ENCODE measurements around the gene CENPU. TPM values are rescaled to one million over a fixed set of nuclear protein-coding genes. Genes with fewer than 3 reads are reported as not detected.
A peak's percentile ranks its signal among the peaks of the same experiment; 100 is the strongest.
"Not testable (repeated sequence)": the region's sequence is repeated elsewhere in the genome, so short reads cannot be mapped to it uniquely, and the experiment has no call there.

Gene CENPU
- total RNA-seq, 1 experiment from 2014 or later: 42.5 TPM

- no peak for DNase-seq (ENCODE audit: low spot score)
Measured at GRCh38 chr4:184752496-184753275, 18.8 kb upstream of the CENPU start.

GRCh38 chr4:184751585-184751956, 17.7 kb upstream of the CENPU start:
- no peak for DNase-seq (ENCODE audit: low spot score)

GRCh38 chr4:184750926-184751584, 17.2 kb upstream of the CENPU start:
- no peak for DNase-seq (ENCODE audit: low spot score)

- no peak for DNase-seq (ENCODE audit: low spot score)
Measured at GRCh38 chr4:184748251-184748652, 14.4 kb upstream of the CENPU start.

- no peak for DNase-seq (ENCODE audit: low spot score)
Measured at GRCh38 chr4:184747034-184747830, 13.3 kb upstream of the CENPU start.

GRCh38 chr4:184745831-184746795, 12.2 kb upstream of the CENPU start:
- peak; percentile 61 for DNase-seq (ENCODE audit: low spot score)

GRCh38 chr4:184744236-184744635, 10.3 kb upstream of the CENPU start:
- no peak for DNase-seq (ENCODE audit: low spot score)

GRCh38 chr4:184743650-184744049, 9.8 kb upstream of the CENPU start:
- DNase-seq (ENCODE audit: low spot score): no peak

GRCh38 chr4:184741651-184742050, 7.8 kb upstream of the CENPU start:
- DNase-seq (ENCODE audit: low spot score): not testable (repeated sequence)

GRCh38 chr4:184740980-184741391, 7.1 kb upstream of the CENPU start:
- DNase-seq (ENCODE audit: low spot score): no peak

GRCh38 chr4:184739575-184739974, 5.7 kb upstream of the CENPU start:
- DNase-seq (ENCODE audit: low spot score): not testable (repeated sequence)

- DNase-seq (ENCODE audit: low spot score): no peak
Measured at GRCh38 chr4:184734758-184735157, 862 bp upstream of the CENPU start.

GRCh38 chr4:184732126-184732525, 1.8 kb downstream of the CENPU start:
- no peak for DNase-seq (ENCODE audit: low spot score)

- no peak for DNase-seq (ENCODE audit: low spot score)
Measured at GRCh38 chr4:184731056-184731455, 2.8 kb downstream of the CENPU start.

- DNase-seq (ENCODE audit: low spot score): no peak
Measured at GRCh38 chr4:184729946-184730345, 4.0 kb downstream of the CENPU start.

GRCh38 chr4:184728858-184729257, 5.0 kb downstream of the CENPU start:
- no peak for DNase-seq (ENCODE audit: low spot score)

- no peak for DNase-seq (ENCODE audit: low spot score)
Measured at GRCh38 chr4:184727430-184727829, 6.5 kb downstream of the CENPU start.

- DNase-seq (ENCODE audit: low spot score): no peak
Measured at GRCh38 chr4:184722798-184723197, 11.1 kb downstream of the CENPU start.

GRCh38 chr4:184721254-184721653, 12.6 kb downstream of the CENPU start:
- no peak for DNase-seq (ENCODE audit: low spot score)

- no peak for DNase-seq (ENCODE audit: low spot score)
Measured at GRCh38 chr4:184719407-184719806, 14.5 kb downstream of the CENPU start.

- no peak for DNase-seq (ENCODE audit: low spot score)
Measured at GRCh38 chr4:184715526-184715925, 18.4 kb downstream of the CENPU start.

Measured in H4 (cell line).